Stimulated activated CD8-positive, alpha-beta memory T cell treated with anti-CD3 and anti-CD28 coated beads, Interleukin-7, amount 100 ng/mL, for 4 hours (primary cell): ENCODE measurements around the gene CHCHD3.
"Not testable (repeated sequence)": the region's sequence is repeated elsewhere in the genome, so short reads cannot be mapped to it uniquely, and the experiment has no call there.

ENCODE experiments used
- DNase-seq, 2 donors: peaks; one replicate each; pipeline ENCODE4 v3.0.0-alpha.2; 2020; ENCODE audit warnings: low read depth in 2 of 2

The CHCHD3 gene

GRCh38 chr7:133003052-133003910 is 78.6 kb downstream of the CHCHD3 start:
- no peak for DNase-seq

- DNase-seq = no peak
Observed at GRCh38 chr7:133001727-133002126, 80.2 kb downstream of the CHCHD3 start.

- DNase-seq = no peak
Observed at GRCh38 chr7:132999845-133000244, 82.0 kb downstream of the CHCHD3 start.

GRCh38 chr7:132998763-132999162 is 83.1 kb downstream of the CHCHD3 start:
- DNase-seq = no peak

- no peak for DNase-seq
Observed at GRCh38 chr7:132997505-132997904, 84.4 kb downstream of the CHCHD3 start.

GRCh38 chr7:132996581-132997242 is 85.2 kb downstream of the CHCHD3 start:
- no peak for DNase-seq

- no peak for DNase-seq
Observed at GRCh38 chr7:132993377-132994013, 88.4 kb downstream of the CHCHD3 start.

GRCh38 chr7:132991615-132992587 is 90.0 kb downstream of the CHCHD3 start:
- DNase-seq = no peak

GRCh38 chr7:132988117-132988516 is 93.8 kb downstream of the CHCHD3 start:
- no peak for DNase-seq

- no peak for DNase-seq
Observed at GRCh38 chr7:132980402-132980801, 101.5 kb downstream of the CHCHD3 start.

GRCh38 chr7:132979524-132979923 is 102.4 kb downstream of the CHCHD3 start:
- DNase-seq = no peak

GRCh38 chr7:132977234-132977633 is 104.7 kb downstream of the CHCHD3 start:
- DNase-seq = no peak

GRCh38 chr7:132972745-132973144 is 109.1 kb downstream of the CHCHD3 start:
- no peak for DNase-seq

- DNase-seq = no peak
Observed at GRCh38 chr7:132970257-132970656, 111.6 kb downstream of the CHCHD3 start.

- DNase-seq = no peak
Observed at GRCh38 chr7:132969520-132969919, 112.4 kb downstream of the CHCHD3 start.

- DNase-seq = not testable (repeated sequence)
Observed at GRCh38 chr7:132967470-132967848, 114.4 kb downstream of the CHCHD3 start.

- no peak for DNase-seq
Observed at GRCh38 chr7:132966754-132967469, 115.0 kb downstream of the CHCHD3 start.

GRCh38 chr7:132965951-132966350 is 115.9 kb downstream of the CHCHD3 start:
- no peak for DNase-seq

- DNase-seq = no peak
Observed at GRCh38 chr7:132964876-132965275, 117.0 kb downstream of the CHCHD3 start.

- no peak for DNase-seq
Observed at GRCh38 chr7:132959891-132960290, 122.0 kb downstream of the CHCHD3 start.

GRCh38 chr7:132956556-132956955 is 125.3 kb downstream of the CHCHD3 start:
- DNase-seq = no peak
